ENCODE results near the gene TECR. TPM values are rescaled to one million over a fixed set of nuclear protein-coding genes. Genes with fewer than 3 reads are reported as not detected.

The TECR gene
- total and polyA plus RNA-seq, 2 of the 13 experiments (the other 11 are each of a cell fraction or from before 2014, with no cell fraction given), result 54.9 to 121 TPM

DNA sequence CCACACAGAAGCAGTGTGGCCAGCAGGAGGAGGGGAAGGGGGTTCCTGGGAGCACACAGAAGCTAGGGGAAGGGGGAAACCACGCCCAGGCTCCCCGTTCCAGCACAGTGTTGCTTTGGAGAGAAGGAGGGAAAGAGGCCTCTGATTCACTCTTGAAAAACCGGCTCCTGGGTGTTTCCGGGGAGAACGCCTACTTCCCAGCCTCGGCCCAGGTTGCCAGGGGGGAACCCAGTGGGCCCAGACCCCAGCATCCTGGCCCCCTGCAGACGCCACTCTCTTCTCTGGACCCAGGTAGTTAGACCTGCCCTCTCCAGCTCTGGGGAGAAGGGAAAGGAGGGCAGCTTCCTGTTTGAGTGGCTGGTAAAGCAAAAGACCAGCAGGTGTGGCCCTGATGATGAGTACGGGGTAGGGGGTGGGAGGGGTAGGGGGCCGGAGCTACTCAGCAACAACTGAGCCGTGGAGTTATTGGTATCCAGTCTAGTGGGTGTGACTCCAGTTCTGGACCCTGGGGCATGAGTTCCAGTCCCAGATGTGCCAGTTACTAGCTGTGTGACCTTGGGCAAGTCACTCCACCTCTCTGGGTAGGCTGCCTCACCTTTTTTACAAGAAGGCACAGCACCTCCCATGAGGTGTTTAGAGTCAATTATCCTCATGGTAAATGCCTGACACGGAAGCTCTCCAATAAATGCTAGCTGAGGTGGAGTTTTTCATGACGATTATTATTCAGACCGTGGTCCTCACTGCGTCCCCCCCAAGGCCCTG lies 34.3 kb upstream of the TECR start:
- 60% methylated on average over 9 of the region's 14 CpGs for WGBS (ENCODE audit: low lambda C conversion rate)
- in situ Hi-C loops (cut with HindIII; ENCODE audit: extremely low pct_ligation_motif_present, low pct_unique_long_range_greater_than_20kb) (no loop called here), intact Hi-C loops (cut with micrococcal nuclease; ENCODE audit: unreplicated experiment) (no loop called here)
- Histone ChIP-seq H3K4me3 (replicated peaks in 1 of 3; ENCODE audit: insufficient read depth in 1 of 3, low read depth in 2 of 3, low read length in 3 of 3) (peak overlapping the region; percentile 84 to 88 (median 87)), H3K36me3 (replicated peaks in 1 of 2; ENCODE audit: control insufficient read depth in 1 of 2, insufficient read depth in 2 of 2, low read length in 2 of 2) (no peaks in the 10 kb centered on the region), H3K4me1 (ENCODE audit: insufficient read depth, low read length) (peaks cover 37% of the 10 kb centered on the region), H4K20me1 (ENCODE audit: insufficient read depth, low read length) (no peaks in the 10 kb centered on the region), H3K27ac (ENCODE audit: extremely low read length, insufficient read depth, low read length) (peak overlapping the region; percentile 40), H2AFZ (ENCODE audit: low read length) (no peak overlapping the region), H3K27me3 (ENCODE audit: control insufficient read depth in 1 of 2, insufficient read depth in 2 of 2, low read length in 2 of 2) (no peaks in the 10 kb centered on the region), H3K9me3 (ENCODE audit: low read length) (no peaks in the 10 kb centered on the region), H3K4me2 (ENCODE audit: low read depth, low read length) (peak overlapping the region; percentile 97), H3K9ac (ENCODE audit: insufficient read depth, low read depth, low read length) (peak overlapping the region; percentile 70), H3K79me2 (ENCODE audit: insufficient read depth, low read length) (peaks cover 13% of the 10 kb centered on the region)
- ChIA-PET CTCF (ENCODE audit: low intra/inter-chr PET ratio, low total read pairs) (no interaction called here), POLR2A (interaction anchor here (2.0 to 8.5 kb wide), 2 partner anchors 23 to 59 kb away, joined by 6 to 123 read pairs; partner anchors contain the start of gene DNAJB1)
- no TSS peak for BruUV-seq (replicated peaks)
- no peak for DNase-seq (ENCODE audit: low spot score)
- no peak for ATAC-seq
- no peak for FAIRE-seq
- no peak for TF ChIP-seq IKZF4 (CRISPR knock-in tag; IDR thresholded peaks at IDR 0.05; ENCODE audit: borderline replicate concordance, low read depth, not compliant biosample characterization)
- TF ChIP-seq RBAK (CRISPR knock-in tag; IDR thresholded peaks at IDR 0.05), result no peak
- peak; percentile 40; the same call in 1 of the 2 replicates for TF ChIP-seq CHCHD3 (CRISPR knock-in tag; IDR thresholded peaks at IDR 0.05)
- TF ChIP-seq, protein P1, sequence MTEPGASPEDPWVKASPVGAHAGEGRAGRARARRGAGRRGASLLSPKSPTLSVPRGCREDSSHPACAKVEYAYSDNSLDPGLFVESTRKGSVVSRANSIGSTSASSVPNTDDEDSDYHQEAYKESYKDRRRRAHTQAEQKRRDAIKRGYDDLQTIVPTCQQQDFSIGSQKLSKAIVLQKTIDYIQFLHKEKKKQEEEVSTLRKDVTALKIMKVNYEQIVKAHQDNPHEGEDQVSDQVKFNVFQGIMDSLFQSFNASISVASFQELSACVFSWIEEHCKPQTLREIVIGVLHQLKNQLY (CRISPR knock-in tag; IDR thresholded peaks at IDR 0.05), result no peak
- TF ChIP-seq POLR2G (IDR thresholded peaks at IDR 0.05; ENCODE audit: low read depth, low read length), result no peak
- peak; percentile 94 for TF ChIP-seq ZNF768 (CRISPR knock-in tag; IDR thresholded peaks at IDR 0.05)
- TF ChIP-seq ZMYM3 (CRISPR knock-in tag; IDR thresholded peaks at IDR 0.05), result peak; percentile 65

DNA sequence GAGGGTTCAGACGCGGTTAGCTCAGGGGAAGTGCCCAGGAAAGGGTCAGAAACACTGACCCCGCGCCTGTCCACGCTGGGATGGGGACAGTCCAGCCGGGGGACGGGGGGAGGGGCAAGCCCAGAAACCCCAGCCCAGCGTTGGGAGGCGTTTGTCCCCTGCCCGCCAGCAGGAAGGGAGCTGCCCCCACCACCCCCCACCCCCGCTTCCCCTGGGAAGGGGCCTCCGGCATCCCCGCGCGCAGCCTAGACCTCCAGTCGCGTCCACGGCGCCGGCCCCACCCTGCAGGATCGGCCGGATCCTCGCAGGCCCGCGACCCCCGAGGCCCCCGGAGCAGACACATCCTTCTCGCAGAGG lies 33.7 kb upstream of the TECR start:
- intact Hi-C loops (cut with micrococcal nuclease; ENCODE audit: unreplicated experiment) (no loop called here), in situ Hi-C loops (cut with HindIII; ENCODE audit: extremely low pct_ligation_motif_present, low pct_unique_long_range_greater_than_20kb) (no loop called here)
- peaks cover 37% of the 10 kb centered on the region for H3K4me1 ChIP-seq (ENCODE audit: insufficient read depth, low read length)
- H3K27ac ChIP-seq (ENCODE audit: extremely low read length, insufficient read depth, low read length), result peak overlapping the region; percentile 40
- FAIRE-seq (no peak), DNase-seq (ENCODE audit: low spot score) (no peak), ATAC-seq (no peak)
- H3K36me3 ChIP-seq (replicated peaks in 1 of 2; ENCODE audit: control insufficient read depth in 1 of 2, insufficient read depth in 2 of 2, low read length in 2 of 2), result no peaks in the 10 kb centered on the region
- H3K9ac ChIP-seq (ENCODE audit: insufficient read depth, low read depth, low read length), result peak overlapping the region; percentile 70
- peak overlapping the region; percentile 97 for H3K4me2 ChIP-seq (ENCODE audit: low read depth, low read length)
- CTCF ChIA-PET (ENCODE audit: low intra/inter-chr PET ratio, low total read pairs), result no interaction called here
- peaks cover 13% of the 10 kb centered on the region for H3K79me2 ChIP-seq (ENCODE audit: insufficient read depth, low read length)
- no TSS peak for BruUV-seq (replicated peaks)
- no peaks in the 10 kb centered on the region for H4K20me1 ChIP-seq (ENCODE audit: insufficient read depth, low read length)
- H3K4me3 ChIP-seq (replicated peaks in 1 of 3; ENCODE audit: insufficient read depth in 1 of 3, low read depth in 2 of 3, low read length in 3 of 3), result peak overlapping the region; percentile 84 to 88 (median 87)
- H2AFZ ChIP-seq (ENCODE audit: low read length), result no peak overlapping the region
- no peaks in the 10 kb centered on the region for H3K9me3 ChIP-seq (ENCODE audit: low read length)
- WGBS (ENCODE audit: low lambda C conversion rate), result no CpG with 5 or more reads among the region's 28 CpGs
- no peaks in the 10 kb centered on the region for H3K27me3 ChIP-seq (ENCODE audit: control insufficient read depth in 1 of 2, insufficient read depth in 2 of 2, low read length in 2 of 2)
- POLR2A ChIA-PET, result interaction anchor here (0.9 to 8.5 kb wide), 5 partner anchors 17 to 76 kb away, joined by 3 to 123 read pairs (median 6); partner anchors contain the start of gene DNAJB1
- TF ChIP-seq, protein P2, sequence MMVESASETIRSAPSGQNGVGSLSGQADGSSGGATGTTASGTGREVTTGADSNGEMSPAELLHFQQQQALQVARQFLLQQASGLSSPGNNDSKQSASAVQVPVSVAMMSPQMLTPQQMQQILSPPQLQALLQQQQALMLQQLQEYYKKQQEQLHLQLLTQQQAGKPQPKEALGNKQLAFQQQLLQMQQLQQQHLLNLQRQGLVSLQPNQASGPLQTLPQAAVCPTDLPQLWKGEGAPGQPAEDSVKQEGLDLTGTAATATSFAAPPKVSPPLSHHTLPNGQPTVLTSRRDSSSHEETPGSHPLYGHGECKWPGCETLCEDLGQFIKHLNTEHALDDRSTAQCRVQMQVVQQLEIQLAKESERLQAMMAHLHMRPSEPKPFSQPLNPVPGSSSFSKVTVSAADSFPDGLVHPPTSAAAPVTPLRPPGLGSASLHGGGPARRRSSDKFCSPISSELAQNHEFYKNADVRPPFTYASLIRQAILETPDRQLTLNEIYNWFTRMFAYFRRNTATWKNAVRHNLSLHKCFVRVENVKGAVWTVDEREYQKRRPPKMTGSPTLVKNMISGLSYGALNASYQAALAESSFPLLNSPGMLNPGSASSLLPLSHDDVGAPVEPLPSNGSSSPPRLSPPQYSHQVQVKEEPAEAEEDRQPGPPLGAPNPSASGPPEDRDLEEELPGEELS (CRISPR knock-in tag; IDR thresholded peaks at IDR 0.05), result no peak
- TF ChIP-seq TCF7 (IDR thresholded peaks at IDR 0.05; ENCODE audit: low read depth) (no peak), ASH2L (IDR thresholded peaks at IDR 0.05; ENCODE audit: insufficient read length, low read depth, low read length) (peak; percentile 8)
- TF ChIP-seq, protein P3, sequence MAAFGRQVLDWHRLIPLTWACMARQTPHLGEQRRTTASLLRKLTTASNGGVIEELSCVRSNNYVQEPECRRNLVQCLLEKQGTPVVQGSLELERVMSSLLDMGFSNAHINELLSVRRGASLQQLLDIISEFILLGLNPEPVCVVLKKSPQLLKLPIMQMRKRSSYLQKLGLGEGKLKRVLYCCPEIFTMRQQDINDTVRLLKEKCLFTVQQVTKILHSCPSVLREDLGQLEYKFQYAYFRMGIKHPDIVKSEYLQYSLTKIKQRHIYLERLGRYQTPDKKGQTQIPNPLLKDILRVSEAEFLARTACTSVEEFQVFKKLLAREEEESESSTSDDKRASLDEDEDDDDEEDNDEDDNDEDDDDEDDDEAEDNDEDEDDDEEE (CRISPR knock-in tag; IDR thresholded peaks at IDR 0.05), result no peak
